Karpas-422 (cell line): Measurements from ENCODE around the gene COX7B2. TPM values are rescaled to one million over a fixed set of nuclear protein-coding genes. Genes with fewer than 3 reads are reported as not detected.

Source experiments
- DNase-seq: peaks from one replicate; pipeline ENCODE4 v3.0.0-alpha.2; 2015
- H2AFZ ChIP-seq: fragments of 200-600 bp; sonication (generic); 2 replicates; pipeline ENCODE4 v1.6.1; 2014; ENCODE audit warnings: antibody characterized with exemption, low read length, mixed read lengths
- H3K27ac ChIP-seq: fragments of 200-600 bp; sonication (generic); 2 replicates; pipeline ENCODE4 v1.5.1; 2014; ENCODE audit warnings: mild to moderate bottlenecking, low read length, moderate library complexity
- H3K27me3 ChIP-seq: fragments of 200-600 bp; sonication (generic); 2 replicates; pipeline ENCODE4 v1.6.1; 2014; ENCODE audit warnings: low read length, mixed read lengths
- H3K36me3 ChIP-seq: fragments of 200-600 bp; sonication (generic); 2 replicates; pipeline ENCODE4 v1.6.1; 2014; ENCODE audit warnings: low read length, mixed read lengths; ENCODE audit not compliant: insufficient read depth
- H3K4me1 ChIP-seq: fragments of 200-600 bp; sonication (generic); 2 replicates; pipeline ENCODE4 v1.6.1; 2014; ENCODE audit warnings: mild to moderate bottlenecking, low read length, mixed read lengths
- H3K4me2 ChIP-seq: fragments of 200-600 bp; sonication (generic); 2 replicates; pipeline ENCODE4 v1.6.1; 2014; ENCODE audit warnings: low read length, low read depth, mild to moderate bottlenecking; ENCODE audit not compliant: poor library complexity, severe bottlenecking
- H3K4me3 ChIP-seq: fragments of 200-600 bp; sonication (generic); 2 replicates; pipeline ENCODE4 v1.5.1; 2014; ENCODE audit warnings: mild to moderate bottlenecking, antibody characterized with exemption, low read length, mixed read lengths
- H3K79me2 ChIP-seq: fragments of 200-600 bp; sonication (generic); 2 replicates; pipeline ENCODE4 v1.6.1; 2014; ENCODE audit warnings: mild to moderate bottlenecking, low read length, mixed read lengths
- H3K9ac ChIP-seq: fragments of 200-600 bp; sonication (generic); 2 replicates; pipeline ENCODE4 v1.6.0; 2014; ENCODE audit warnings: low read length
- H3K9me2 ChIP-seq: fragments of 200-600 bp; sonication (generic), shearing (Covaris generic); replicated peaks from 2 replicates; pipeline ENCODE4 v1.6.0; 2014; ENCODE audit warnings: mild to moderate bottlenecking, low read length, moderate library complexity; ENCODE audit not compliant: insufficient read depth
- H3K9me3 ChIP-seq: fragments of 300-700, 200-600 bp; sonication (generic); 2 replicates; pipeline ENCODE4 v1.6.1; 2014; ENCODE audit warnings: low read length, mixed read lengths
- H4K20me1 ChIP-seq: fragments of 200-600 bp; sonication (generic); 2 replicates; pipeline ENCODE4 v1.6.1; 2014; ENCODE audit warnings: mild to moderate bottlenecking, antibody characterized with exemption, low read length, low read depth; ENCODE audit not compliant: insufficient read depth
- total RNA-seq: library from RNA; depleted of rRNA; stranded (reverse); fragments of >200 nt; shearing (Covaris generic); gene quantifications from 2 replicates; pipeline ENCODE4 v1.2.3, GENCODE V29; 2014; ENCODE audit warnings: low replicate concordance; rRNA removed

The COX7B2 gene, protein sequence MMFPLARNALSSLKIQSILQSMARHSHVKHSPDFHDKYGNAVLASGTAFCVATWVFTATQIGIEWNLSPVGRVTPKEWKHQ
- total RNA-seq: not detected in 2 replicates

- no peaks in the 10 kb centered on the region for H3K36me3 ChIP-seq
- H3K4me1 ChIP-seq: no peaks in the 10 kb centered on the region
- H4K20me1 ChIP-seq: no peaks in the 10 kb centered on the region
- no peak within 1 kb of the TSS for H3K27ac ChIP-seq
- no peaks in the 10 kb centered on the region for H3K9me3 ChIP-seq
- no peaks in the 10 kb centered on the region for H3K79me2 ChIP-seq
- H3K4me3 ChIP-seq: no peak within 1 kb of the TSS
- H3K9me2 ChIP-seq: no peaks in the 10 kb centered on the region
- DNase-seq: no peak
- H3K4me2 ChIP-seq: no peak within 1 kb of the TSS
- no peak within 1 kb of the TSS for H2AFZ ChIP-seq
- no peaks in the 10 kb centered on the region for H3K27me3 ChIP-seq
- no peak within 1 kb of the TSS for H3K9ac ChIP-seq
These were observed at the start of gene COX7B2 for GRCh38 chr4:46909078-46909477. Gene COX7B2, minus strand, starts transcription at chr4:46909245. Its CDS starts 174,053 bp downstream, at chr4:46735192.

DNA sequence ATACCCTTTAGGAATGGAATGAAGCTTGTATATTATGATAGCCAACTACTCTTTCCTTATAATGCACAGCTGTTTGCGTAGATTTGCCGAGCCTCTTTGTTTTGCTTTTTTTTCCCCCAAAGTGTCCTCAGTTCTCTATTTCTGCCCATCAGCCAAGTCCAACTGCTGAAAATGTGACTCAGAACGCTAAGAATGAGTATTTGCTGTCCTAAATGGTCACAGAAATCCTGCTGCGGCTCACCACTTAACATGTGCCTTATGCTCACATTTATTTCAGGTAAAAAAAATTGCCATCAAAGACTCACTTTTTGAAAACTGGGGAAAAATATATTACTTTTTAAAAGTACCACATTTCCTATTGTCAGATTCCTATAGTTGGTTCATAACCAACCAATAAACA is 47.4 kb upstream of the COX7B2 start:
- H3K27ac ChIP-seq: no peak overlapping the region

GRCh38 chr4:46955601-46956000 is 46.6 kb upstream of the COX7B2 start:
- Histone ChIP-seq H3K4me3 (no peak overlapping the region), H3K36me3 (no peaks in the 10 kb centered on the region), H3K4me1 (no peaks in the 10 kb centered on the region), H3K4me2 (no peak overlapping the region), H2AFZ (no peak overlapping the region), H3K79me2 (no peaks in the 10 kb centered on the region), H3K27ac (no peak overlapping the region), H3K9me2 (no peaks in the 10 kb centered on the region), H3K9me3 (no peaks in the 10 kb centered on the region), H3K9ac (no peak overlapping the region), H3K27me3 (no peaks in the 10 kb centered on the region; the same call in 1 of the 2 replicates), H4K20me1 (no peaks in the 10 kb centered on the region)
- DNase-seq: no peak

More for the DNA sequence above, 47.4 kb upstream of the COX7B2 start:
- H3K4me3 ChIP-seq: no peak overlapping the region
- DNase-seq: no peak
- H3K4me2 ChIP-seq: no peak overlapping the region
- H3K36me3 ChIP-seq: no peaks in the 10 kb centered on the region
- no peaks in the 10 kb centered on the region for H3K79me2 ChIP-seq
- H2AFZ ChIP-seq: no peak overlapping the region
- no peaks in the 10 kb centered on the region; the same call in 1 of the 2 replicates for H3K27me3 ChIP-seq
- H3K4me1 ChIP-seq: no peaks in the 10 kb centered on the region
- H3K9me2 ChIP-seq: no peaks in the 10 kb centered on the region
- H3K9ac ChIP-seq: no peak overlapping the region
- no peaks in the 10 kb centered on the region for H3K9me3 ChIP-seq
- H4K20me1 ChIP-seq: no peaks in the 10 kb centered on the region

- Histone ChIP-seq H3K79me2 (no peaks in the 10 kb centered on the region), H2AFZ (no peak overlapping the region), H3K4me1 (no peaks in the 10 kb centered on the region), H3K27me3 (no peaks in the 10 kb centered on the region; the same call in 1 of the 2 replicates), H3K9ac (no peak overlapping the region), H4K20me1 (no peaks in the 10 kb centered on the region), H3K4me3 (no peak overlapping the region), H3K9me2 (no peaks in the 10 kb centered on the region), H3K9me3 (no peaks in the 10 kb centered on the region), H3K36me3 (no peaks in the 10 kb centered on the region), H3K27ac (no peak overlapping the region), H3K4me2 (no peak overlapping the region)
- no peak for DNase-seq
These were observed 45.6 kb upstream of the COX7B2 start for GRCh38 chr4:46954643-46955042.

- no peak overlapping the region for H3K9ac ChIP-seq
- no peaks in the 10 kb centered on the region for H3K9me2 ChIP-seq
These were observed 44.5 kb upstream of the COX7B2 start for GRCh38 chr4:46953564-46953963.

GRCh38 chr4:46952451-46952850 is 43.4 kb upstream of the COX7B2 start:
- no peaks in the 10 kb centered on the region for H3K79me2 ChIP-seq
- no peaks in the 10 kb centered on the region for H3K9me3 ChIP-seq
- DNase-seq: no peak
- H3K4me2 ChIP-seq: no peak overlapping the region
- H3K4me3 ChIP-seq: no peak overlapping the region
- H3K9ac ChIP-seq: no peak overlapping the region
- H4K20me1 ChIP-seq: no peaks in the 10 kb centered on the region
- H3K27me3 ChIP-seq: no peaks in the 10 kb centered on the region; the same call in 1 of the 2 replicates
- H3K36me3 ChIP-seq: no peaks in the 10 kb centered on the region
- H3K9me2 ChIP-seq: no peaks in the 10 kb centered on the region
- no peak overlapping the region for H2AFZ ChIP-seq
- H3K27ac ChIP-seq: no peak overlapping the region
- no peaks in the 10 kb centered on the region for H3K4me1 ChIP-seq

More at GRCh38 chr4:46953564-46953963, 44.5 kb upstream of the COX7B2 start:
- Histone ChIP-seq H3K79me2 (no peaks in the 10 kb centered on the region), H3K27ac (no peak overlapping the region), H3K27me3 (no peaks in the 10 kb centered on the region; the same call in 1 of the 2 replicates), H3K36me3 (no peaks in the 10 kb centered on the region), H3K9me3 (no peaks in the 10 kb centered on the region), H4K20me1 (no peaks in the 10 kb centered on the region), H3K4me1 (no peaks in the 10 kb centered on the region), H3K4me2 (no peak overlapping the region), H3K4me3 (no peak overlapping the region), H2AFZ (no peak overlapping the region)
- no peak for DNase-seq

DNA sequence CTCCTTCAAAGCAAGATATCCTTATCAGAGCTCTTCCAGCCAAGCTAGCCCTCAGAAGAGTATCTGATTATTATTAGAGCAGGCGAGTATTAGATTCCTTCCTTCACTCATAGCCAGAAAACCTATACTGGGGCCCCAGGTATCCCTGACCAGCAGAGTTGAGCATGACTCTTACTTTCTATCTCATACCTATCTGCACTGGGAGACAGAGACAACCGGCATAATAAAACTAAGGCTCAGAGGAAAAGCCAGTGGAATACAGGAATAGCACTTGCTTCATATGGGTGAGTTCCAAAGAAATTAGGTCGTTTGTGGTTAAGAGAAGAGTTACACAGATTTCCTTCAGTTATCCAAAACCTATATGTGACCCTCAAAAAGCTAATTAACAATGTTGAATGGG is 41.8 kb upstream of the COX7B2 start:
- no peak overlapping the region for H2AFZ ChIP-seq
- H3K4me2 ChIP-seq: no peak overlapping the region
- no peaks in the 10 kb centered on the region for H3K9me2 ChIP-seq
- DNase-seq: no peak
- no peaks in the 10 kb centered on the region for H3K9me3 ChIP-seq
- H3K9ac ChIP-seq: no peak overlapping the region
- H3K79me2 ChIP-seq: no peaks in the 10 kb centered on the region
- no peak overlapping the region for H3K4me3 ChIP-seq
- no peaks in the 10 kb centered on the region for H4K20me1 ChIP-seq
- H3K27me3 ChIP-seq: no peaks in the 10 kb centered on the region; the same call in 1 of the 2 replicates
- H3K4me1 ChIP-seq: no peaks in the 10 kb centered on the region
- H3K36me3 ChIP-seq: no peaks in the 10 kb centered on the region
- H3K27ac ChIP-seq: no peak overlapping the region

- DNase-seq: no peak
- Histone ChIP-seq H3K4me1 (no peaks in the 10 kb centered on the region), H3K9ac (no peak overlapping the region), H3K9me2 (no peaks in the 10 kb centered on the region), H2AFZ (no peak overlapping the region), H3K79me2 (no peaks in the 10 kb centered on the region), H4K20me1 (no peaks in the 10 kb centered on the region), H3K4me2 (no peak overlapping the region), H3K27me3 (no peaks in the 10 kb centered on the region; the same call in 1 of the 2 replicates), H3K9me3 (no peaks in the 10 kb centered on the region), H3K36me3 (no peaks in the 10 kb centered on the region), H3K27ac (no peak overlapping the region), H3K4me3 (no peak overlapping the region)
These were observed 40.8 kb upstream of the COX7B2 start for GRCh38 chr4:46949822-46950221.
